ENCODE data around the gene BTNL2. TPM values are rescaled to one million over a fixed set of nuclear protein-coding genes. Genes with fewer than 3 reads are reported as not detected.

BTNL2 gene
- total RNA-seq, 1 experiment from 2014 or later = not detected

- no peak for TF ChIP-seq CTCF (conservative IDR thresholded peaks at IDR 0.05)
Measured at GRCh38 chr6:32371229-32371628, 35.8 kb downstream of the BTNL2 start.

More at GRCh38 chr6:32371229-32371628, 35.8 kb downstream of the BTNL2 start:
- Histone ChIP-seq H3K4me1 (ENCODE audit: insufficient read depth, low read length) (no peaks in the 10 kb centered on the region), H3K23ac (ENCODE audit: insufficient read length, low read depth, low read length) (no peak overlapping the region), H3K27ac (ENCODE audit: insufficient read length, low read depth, low read length) (no peak overlapping the region), H3K56ac (ENCODE audit: insufficient read length, low read depth, low read length) (no peak overlapping the region), H3K4me2 (ENCODE audit: insufficient read depth, insufficient read length, low read length) (no peak overlapping the region), H2BK20ac (ENCODE audit: low read depth, low read length, poor library complexity, severe bottlenecking) (no peak overlapping the region), H3K79me2 (ENCODE audit: insufficient read depth, low read length) (no peaks in the 10 kb centered on the region), H2BK15ac (ENCODE audit: low read depth, low read length) (no peak overlapping the region), H4K91ac (ENCODE audit: insufficient read length, low read depth, low read length) (no peak overlapping the region), H2AK5ac (ENCODE audit: insufficient read length, low read length) (no peak overlapping the region), H3K18ac (ENCODE audit: insufficient read length, low read depth, low read length) (no peak overlapping the region), H3K14ac (ENCODE audit: insufficient read depth, low read length) (no peak overlapping the region), H4K8ac (replicated peaks; ENCODE audit: insufficient read length, low read depth, low read length) (no peak overlapping the region), H3K9ac (ENCODE audit: extremely low read depth, insufficient read length, low read length) (no peak overlapping the region), H2BK120ac (ENCODE audit: low read depth, low read length, poor library complexity, severe bottlenecking) (no peak overlapping the region), H4K5ac (ENCODE audit: insufficient read length, low read depth, low read length) (no peak overlapping the region), H2BK5ac (ENCODE audit: insufficient read length, low read length) (no peak overlapping the region), H2AFZ (ENCODE audit: low read length) (no peak overlapping the region), H2BK12ac (ENCODE audit: insufficient read length, low read depth, low read length) (no peak overlapping the region), H3K23me2 (ENCODE audit: insufficient read length, low read depth, low read length, poor library complexity, severe bottlenecking) (no peaks in the 10 kb centered on the region), H3T11ph (ENCODE audit: low read length) (no peak overlapping the region), H3K9me3 (ENCODE audit: control insufficient read depth, low read depth, low read length) (no peaks in the 10 kb centered on the region), H3K4ac (ENCODE audit: low read depth, low read length) (no peak overlapping the region), H3K79me1 (ENCODE audit: insufficient read depth, low read depth, low read length, poor library complexity, severe bottlenecking) (no peaks in the 10 kb centered on the region), H4K20me1 (ENCODE audit: control insufficient read depth, insufficient read depth, insufficient read length) (no peaks in the 10 kb centered on the region), H3K27me3 (ENCODE audit: insufficient read depth, low read length) (no peaks in the 10 kb centered on the region)
- peaks cover 2% of the 10 kb centered on the region for H3K27me3 Mint-ChIP-seq (ENCODE audit: low read depth)
- 0 out of 4 replicates have a peak, but pooled peaks cover 0 to 3% of the 10 kb centered on the region in 2 experiments for H3K4me1 Mint-ChIP-seq
- WGBS (ENCODE audit: extremely low coverage, insufficient read length, low lambda C conversion rate) = no CpG with 5 or more reads among the region's 1 CpG
- H3K36me3 Mint-ChIP-seq (ENCODE audit: insufficient read depth in 1 of 3, low read depth in 3 of 3) = no peaks in the 10 kb centered on the region
- no peak overlapping the region for H3K4me3 Mint-ChIP-seq
- H3K9me3 Mint-ChIP-seq = no peaks in the 10 kb centered on the region
- no peak for DNase-seq
- no peak overlapping the region for H3K27ac Mint-ChIP-seq
